Measurements from ENCODE around the gene THBD.

THBD gene, protein sequence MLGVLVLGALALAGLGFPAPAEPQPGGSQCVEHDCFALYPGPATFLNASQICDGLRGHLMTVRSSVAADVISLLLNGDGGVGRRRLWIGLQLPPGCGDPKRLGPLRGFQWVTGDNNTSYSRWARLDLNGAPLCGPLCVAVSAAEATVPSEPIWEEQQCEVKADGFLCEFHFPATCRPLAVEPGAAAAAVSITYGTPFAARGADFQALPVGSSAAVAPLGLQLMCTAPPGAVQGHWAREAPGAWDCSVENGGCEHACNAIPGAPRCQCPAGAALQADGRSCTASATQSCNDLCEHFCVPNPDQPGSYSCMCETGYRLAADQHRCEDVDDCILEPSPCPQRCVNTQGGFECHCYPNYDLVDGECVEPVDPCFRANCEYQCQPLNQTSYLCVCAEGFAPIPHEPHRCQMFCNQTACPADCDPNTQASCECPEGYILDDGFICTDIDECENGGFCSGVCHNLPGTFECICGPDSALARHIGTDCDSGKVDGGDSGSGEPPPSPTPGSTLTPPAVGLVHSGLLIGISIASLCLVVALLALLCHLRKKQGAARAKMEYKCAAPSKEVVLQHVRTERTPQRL

DNA sequence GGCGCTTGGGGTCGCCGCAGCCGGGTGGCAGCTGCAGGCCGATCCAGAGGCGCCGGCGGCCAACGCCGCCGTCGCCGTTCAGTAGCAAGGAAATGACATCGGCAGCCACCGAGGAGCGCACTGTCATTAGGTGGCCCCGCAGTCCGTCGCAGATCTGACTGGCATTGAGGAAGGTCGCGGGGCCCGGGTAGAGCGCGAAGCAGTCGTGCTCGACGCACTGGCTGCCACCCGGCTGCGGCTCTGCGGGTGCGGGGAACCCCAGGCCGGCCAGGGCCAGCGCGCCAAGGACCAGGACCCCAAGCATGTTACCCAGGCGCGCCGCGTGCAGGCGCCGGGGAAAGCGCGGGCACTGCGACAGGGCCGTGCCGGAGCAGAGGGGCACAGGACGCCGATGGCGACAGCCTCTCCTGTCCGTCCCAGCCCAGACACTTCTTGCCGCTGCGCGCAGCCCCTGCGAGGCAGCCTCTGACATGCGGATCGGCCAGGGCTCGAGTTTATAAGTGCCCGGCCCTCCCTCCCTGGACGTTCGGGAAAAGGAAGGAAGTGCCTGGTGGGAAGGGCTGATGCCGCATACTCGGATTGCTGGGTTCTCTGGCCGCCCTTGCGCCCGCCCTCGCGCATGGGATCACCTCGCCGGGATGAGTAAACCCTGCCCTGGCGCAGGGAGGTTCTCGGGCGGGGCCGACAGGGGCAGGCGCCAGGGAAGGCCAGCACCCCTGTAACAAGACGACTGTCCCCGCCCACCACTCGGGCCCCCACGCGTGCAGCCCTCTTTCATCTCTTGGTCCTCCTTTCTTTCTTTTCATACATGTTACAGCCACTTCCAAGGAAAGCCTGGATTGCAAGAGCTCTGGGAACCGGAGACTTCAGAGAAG lies at the start of gene THBD:
TSS of gene THBD (minus strand) at position 472 of the 875 bp plus-strand sequence. CDS start at position 304, 168 bp downstream.
- peak; percentile 26 for DNase-seq

DNA sequence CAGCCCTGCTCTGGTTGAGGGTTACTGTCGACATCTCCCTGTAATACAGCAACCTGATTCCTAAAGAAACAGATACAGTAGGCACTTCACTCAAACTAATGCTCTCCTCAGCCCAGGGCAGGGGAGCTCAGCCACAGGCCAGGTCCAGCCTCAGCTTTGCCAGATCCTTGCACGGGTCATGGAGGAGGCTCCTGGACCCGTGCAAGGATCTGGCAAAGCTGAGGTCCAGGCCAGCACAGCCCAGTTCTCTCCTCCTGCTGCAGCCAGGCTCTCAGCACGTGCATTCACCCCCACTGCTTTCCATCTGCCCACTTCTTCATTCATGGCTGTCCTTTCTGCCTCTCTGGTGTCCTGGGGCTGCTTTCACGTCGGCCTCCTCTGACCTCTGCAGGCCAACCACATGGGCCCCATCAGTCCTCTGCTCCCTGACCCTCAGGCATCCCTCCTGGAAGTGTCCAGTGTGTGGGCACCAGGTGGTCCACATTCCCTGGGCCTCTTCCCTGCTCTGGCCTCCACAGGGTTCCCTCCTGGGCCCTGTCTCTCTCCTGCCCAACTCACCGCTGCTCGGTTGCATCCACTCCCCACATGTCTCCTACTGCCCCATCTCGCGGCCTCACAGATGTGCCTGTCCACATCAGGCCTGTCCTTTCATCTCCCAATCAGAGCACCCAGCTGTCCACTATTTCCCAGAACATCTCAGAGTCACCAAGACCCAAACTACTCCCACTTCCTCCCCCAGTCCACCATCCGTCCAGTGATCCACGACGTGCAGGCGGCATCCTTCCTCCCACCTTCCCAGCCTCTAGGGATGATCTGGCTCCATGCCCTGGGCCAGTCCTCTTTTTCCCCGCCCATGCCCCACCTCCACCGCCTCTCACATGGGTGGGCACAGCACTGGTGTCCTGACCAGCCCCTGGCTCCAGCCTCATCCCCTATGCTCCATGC lies 48.4 kb upstream of the THBD start:
- DNase-seq = no peak

DNA sequence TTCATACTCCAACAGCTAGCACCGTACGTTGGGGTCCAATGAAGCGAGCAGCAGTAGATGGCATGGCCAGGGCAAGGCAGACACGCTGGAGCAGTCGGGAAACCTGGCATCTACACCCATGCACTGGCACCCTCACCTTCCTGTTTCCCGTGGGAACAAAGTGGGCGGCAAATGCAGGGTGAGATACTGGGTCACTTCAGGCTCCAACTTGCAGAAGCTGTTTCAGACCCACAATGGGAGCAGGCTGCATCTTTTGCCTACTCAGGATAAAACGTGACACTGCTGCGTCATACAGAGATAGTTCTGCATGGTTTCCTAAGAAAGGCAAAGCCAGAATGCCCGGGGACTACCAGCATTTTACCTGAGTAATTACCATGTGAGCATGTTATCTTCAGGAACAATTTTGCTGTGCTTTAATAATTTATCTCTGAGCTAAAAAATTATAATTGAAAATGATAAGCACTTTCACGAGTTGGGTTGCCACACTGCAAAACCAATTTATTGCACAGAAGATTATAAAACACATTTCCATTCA lies 47.6 kb upstream of the THBD start:
- no peak for DNase-seq

DNA sequence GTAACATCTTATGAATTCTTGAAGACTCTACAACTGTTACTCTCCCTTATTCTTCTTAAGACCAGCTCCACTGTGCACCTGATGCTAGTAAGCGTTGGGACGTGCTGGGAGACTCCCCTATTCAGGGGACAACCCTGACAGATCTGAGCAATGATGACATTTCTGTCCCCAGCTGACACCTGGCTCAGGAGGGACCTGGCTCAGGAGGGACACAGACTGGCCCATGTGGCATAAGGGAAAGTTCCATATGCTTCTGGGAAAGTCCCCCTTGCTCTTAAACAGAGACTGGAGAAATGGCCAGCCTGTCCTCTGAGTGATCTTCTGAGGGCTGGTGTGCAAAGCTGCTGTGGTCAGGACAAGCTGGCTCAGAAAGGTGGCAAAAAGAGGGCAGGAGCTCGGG lies 46.6 kb upstream of the THBD start:
- DNase-seq = no peak

DNA sequence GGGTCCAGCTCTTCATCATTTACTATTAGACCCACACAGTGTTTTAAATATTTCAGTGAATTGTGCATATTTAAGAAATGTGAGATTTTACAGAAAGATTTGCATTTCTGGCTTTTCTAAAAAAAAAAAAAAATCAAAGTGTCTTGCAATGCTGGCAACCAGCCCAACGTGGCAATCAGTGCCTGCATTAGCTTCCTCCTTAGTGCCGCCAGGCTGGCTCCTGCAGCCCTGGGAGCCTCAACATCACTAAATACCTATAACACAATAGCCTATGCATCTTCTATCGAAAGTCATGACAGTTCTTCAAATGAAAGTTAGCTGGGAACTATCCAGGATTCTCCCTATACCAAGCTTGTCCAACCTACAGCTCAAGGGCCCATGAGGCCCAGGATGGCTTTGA lies 46.0 kb upstream of the THBD start:
- no peak for DNase-seq

DNA sequence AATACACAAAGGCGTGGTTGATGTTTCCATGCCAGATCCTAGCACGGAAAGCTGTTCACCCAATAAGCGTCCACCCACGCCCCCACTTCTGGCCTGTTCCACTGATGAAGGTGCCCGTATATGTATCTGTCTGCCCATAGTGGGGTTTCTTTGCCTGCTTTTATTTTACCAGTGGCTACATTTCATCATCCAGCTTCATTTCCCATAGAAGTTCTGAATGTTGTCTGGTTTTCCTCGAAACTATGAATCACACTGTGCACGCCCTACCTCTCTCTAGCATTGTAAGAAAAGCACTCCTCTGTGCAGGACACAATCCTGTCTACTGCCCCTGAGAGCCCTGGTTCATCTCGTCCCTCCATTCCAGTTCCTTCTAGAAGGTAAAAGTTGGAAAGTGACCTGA lies 45.5 kb upstream of the THBD start:
- DNase-seq = no peak

DNA sequence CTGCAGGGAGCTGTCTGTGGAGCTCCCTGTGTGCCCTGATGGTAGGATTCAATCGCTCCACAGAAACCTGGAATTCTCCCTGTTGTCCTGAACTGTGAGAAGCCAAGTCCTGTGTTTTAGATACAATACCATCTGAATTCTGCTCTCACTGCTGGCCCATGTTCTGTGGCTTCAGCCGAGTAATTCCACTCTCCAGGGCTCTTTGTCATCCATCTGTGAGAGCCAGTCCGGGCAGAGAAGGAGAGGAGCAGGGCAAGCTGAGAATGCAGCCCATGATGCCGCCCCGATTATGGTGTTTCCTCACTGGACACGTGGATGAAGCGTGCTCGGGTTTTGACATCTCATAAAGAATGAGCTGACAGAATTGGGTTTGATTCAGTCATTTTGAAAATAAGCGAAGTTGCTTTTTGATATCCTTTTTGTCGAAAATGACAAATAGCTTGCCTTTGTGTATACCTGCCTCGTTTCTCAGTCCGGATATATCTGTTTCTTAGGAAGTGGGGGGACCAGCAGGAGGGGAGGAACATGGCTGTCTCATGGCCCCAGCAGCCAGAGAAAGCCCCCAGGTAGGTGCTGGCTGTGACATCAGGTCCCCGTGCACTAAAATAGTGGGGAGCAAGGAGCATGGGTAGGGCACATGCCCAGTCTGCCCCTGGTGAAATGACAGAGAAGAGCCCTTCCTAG lies 44.9 kb upstream of the THBD start:
- DNase-seq = no peak

DNA sequence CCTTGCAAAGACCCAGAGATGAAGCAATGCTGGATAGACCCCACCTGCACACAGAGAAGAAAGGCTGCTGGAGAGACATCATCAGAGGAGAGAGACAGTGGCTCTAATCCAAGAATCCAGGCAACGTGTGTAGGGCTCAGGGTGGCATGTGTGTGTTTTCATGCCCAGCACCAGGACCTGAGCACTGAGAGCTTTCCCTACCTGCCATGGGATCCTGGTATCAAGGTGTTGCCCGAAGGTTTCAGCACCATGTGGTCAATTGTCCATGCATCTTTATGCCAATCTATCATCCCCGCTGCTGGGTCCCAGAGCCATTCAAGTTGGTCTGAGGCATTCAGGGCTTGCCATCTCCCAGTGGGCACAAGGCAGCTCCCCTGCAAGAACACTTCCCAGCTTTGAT lies 44.1 kb upstream of the THBD start:
- no peak for DNase-seq

DNA sequence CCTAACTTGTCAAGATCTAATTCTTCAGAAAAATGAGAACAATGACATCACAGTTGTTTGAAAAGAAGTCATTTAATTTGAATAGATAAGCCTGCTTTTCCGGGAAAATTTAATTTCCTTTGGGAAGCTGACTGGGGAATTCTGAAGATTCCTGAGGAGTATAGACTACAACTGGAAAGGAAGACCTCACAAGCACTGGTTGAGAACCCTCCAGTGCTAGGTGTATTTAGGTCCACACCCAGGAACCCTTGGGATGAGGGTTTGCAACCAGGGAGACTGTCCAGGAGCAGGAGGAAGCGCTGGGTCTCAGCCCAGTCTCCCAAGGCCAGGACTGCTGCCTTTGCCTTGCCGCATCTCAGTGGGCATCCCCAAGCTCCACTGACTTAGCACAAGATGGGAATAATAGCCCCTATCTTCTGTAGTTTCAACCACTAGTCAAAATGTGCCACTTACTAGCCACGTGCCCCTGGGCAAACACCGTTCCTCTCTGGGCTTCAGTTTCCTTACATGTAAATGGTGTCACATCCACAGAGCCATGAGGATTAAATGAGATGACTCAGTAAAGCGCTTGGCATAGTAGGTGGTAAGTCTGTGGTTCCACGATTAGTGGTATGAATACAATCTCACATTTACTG lies 43.5 kb upstream of the THBD start:
- no peak for DNase-seq

DNA sequence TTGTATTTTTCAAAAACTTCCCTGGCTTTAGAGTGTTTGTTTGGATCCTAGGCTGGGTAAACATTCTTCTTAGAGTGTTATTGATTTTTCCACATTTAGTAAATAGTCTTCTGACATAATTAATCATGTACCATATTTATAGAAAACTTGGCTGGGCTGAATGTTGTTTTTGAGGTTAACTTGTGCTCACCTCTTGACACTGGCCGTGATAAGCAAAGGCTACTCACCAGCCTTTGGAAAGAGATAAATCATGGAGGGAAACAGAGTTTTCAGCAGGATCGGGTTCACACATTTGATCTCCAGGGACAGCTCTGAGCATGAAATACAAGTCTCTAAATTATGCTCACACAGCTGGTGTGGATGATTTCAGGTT lies 42.9 kb upstream of the THBD start:
- no peak for DNase-seq

DNA sequence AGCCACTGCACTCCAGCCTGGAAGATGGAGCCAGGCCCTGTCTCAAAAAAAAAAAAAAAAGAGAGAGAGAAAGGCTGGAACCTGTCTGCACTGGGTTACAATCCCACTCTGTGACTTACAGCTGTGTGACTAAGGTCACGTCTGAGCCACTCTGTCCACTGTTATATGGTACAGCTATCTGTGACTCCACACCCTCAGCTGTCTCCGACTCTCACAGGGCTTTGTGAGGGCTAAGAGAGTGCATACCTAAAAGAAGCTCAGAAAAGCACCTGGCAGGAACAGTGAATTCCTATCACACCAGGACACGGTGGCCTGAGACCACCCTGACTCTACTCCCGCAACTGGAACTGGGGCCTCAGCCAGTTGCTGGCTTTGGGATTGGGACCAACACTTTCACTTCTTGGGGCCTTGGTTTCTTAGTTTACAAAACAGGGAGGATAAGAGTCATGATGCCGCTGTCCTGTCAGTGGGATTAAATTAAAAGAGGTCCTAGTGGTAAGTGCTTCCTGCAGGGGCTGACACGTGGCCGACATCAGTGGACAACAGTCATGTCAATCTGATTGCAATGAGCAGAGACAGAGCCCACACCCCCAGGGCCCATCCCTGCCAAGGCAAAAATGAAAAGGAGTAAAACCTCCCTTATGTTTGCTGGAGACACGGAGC lies 42.4 kb upstream of the THBD start:
- DNase-seq = no peak

DNA sequence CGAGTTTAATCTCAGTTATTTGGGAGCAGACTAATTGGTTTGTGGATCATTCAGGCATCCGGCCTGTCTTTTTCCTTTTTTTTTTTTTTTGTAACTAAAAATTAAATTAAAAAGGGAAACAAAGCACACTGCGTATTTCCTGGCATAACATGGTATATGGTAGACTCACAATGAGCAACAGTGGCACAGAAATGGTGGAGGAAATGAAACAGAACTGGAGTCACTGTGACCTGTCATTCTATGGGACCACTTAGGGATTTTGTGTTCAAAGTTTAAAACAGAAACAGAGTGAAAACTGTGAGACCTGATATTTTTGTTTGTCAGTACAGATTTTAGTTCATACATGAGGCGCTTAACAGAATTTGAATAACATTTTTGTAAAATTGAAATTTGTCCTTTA lies 41.4 kb upstream of the THBD start:
- DNase-seq = no peak

DNA sequence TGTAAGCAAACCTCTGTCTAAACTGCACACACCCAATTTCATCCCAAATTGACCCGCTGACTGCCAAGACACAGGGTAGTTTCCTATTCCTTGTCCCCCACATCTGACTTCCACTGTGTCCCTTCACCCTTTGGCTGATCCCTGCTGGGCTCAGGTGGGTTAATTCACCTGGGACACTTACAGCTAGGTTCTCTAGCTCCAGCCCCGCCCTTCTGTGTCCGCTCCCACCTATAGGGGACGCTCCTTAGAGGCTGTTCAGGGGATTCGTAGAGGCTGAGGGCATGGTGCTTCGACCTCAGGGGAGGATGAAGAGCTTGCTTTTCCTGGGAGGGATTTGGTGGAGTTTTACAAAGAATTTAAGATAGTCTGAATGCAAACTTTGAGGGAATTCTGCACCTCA lies 40.7 kb upstream of the THBD start:
- no peak for DNase-seq

DNA sequence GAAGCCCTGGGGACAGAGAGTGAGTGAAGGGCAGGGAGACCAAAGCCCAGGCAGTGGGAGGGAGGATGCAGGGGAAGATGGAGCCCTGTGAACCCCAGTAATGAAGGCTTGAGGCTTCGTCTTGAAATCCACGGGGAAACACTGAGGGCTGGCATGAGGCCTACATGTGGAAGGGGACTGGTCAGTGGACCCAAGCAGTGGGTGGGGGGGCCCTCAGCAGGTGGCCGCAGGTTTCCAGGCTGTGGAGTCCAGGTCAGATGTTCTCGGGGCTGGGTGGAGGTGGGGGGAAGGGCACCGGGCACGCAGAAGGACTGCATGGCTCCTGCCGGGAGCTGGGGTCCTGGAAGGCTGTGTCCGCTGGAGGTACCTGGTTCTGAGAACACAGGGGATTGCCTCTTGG lies 39.4 kb upstream of the THBD start:
- DNase-seq = no peak

DNA sequence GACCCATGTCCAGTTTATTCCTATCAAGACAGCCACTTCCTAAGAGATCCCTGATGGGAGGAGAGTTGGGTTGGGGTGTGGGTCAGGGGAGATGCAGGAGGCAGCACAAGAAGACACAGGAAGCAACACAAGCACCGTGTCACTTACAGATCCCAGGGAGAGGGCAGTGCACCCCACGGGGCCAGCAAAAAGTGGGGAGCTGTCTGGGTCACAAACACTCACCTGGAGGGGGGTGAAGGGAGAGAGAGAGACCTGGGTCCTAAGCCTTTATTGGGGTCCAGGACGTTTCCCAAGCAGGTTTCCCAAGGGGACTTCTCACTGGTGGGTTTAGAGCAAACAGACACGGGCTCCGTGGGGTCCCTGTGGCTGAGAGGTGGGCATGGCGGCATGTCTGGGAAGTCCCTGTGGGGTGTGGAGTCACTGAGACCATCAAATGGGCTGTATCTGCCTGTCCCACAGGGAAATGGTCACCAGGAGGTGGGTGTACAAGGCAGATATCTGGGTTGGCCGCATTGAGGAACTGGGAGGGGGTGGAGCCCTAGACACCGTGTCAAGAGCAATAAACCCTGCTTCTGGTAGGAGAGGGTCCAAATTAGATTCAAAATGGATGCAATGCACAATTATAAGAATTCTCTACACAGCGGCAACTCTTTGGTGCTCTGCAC lies 38.2 kb upstream of the THBD start:
- no peak for DNase-seq

DNA sequence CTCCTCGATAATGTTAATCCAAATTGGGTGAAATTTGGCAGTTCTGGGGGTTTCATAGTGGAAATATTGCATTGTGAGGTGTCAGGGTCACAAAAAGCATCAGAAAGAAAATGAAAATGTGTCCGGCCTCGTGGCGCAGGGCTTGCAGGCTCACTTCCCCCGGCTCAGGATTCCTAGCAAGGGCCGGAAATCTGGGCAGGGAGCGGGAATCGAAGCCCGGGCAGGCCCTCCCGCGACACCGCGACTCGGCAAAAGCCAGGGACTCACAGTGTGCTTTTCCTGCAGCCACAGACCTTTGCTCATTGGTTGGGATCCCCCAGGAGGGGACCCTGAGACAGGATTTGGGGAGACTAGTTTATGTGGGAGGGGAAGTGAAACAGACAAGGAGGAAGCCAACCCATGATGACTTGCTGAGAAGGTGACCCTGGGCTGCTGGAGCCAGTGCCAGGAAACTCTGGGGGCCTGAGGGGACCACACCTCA lies 37.5 kb upstream of the THBD start:
- DNase-seq = no peak

DNA sequence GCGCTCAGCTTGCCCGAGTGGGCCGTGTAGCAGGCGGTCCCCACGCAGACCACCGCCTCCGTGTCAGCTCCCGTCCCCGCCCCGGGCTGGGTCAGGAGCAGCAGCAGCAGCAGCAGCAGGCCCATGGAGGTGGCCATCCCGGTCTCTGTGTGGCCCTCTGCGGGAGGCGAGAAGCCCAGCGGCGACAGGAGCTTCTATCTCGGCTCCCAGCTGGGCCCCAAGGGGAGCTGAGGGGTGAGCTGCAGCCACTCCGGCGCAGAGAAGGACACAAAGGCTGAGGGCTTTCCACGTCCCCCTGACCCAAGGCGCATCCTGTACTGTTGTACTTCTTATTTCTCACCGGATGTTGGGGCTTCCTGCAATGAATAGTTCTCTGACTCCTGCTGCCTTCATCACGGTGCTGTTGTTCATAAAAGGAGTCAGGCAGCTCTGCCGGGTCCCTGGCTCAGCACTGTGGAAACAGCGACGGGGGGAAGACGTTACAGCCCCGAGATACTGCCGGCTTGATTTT lies 36.6 kb upstream of the THBD start, which contains the start of gene CD93:
TSS of gene CD93 (minus strand) at position 269 of the 511 bp plus-strand sequence. CDS start at position 137, 132 bp downstream.
- DNase-seq = peak; percentile 33

DNA sequence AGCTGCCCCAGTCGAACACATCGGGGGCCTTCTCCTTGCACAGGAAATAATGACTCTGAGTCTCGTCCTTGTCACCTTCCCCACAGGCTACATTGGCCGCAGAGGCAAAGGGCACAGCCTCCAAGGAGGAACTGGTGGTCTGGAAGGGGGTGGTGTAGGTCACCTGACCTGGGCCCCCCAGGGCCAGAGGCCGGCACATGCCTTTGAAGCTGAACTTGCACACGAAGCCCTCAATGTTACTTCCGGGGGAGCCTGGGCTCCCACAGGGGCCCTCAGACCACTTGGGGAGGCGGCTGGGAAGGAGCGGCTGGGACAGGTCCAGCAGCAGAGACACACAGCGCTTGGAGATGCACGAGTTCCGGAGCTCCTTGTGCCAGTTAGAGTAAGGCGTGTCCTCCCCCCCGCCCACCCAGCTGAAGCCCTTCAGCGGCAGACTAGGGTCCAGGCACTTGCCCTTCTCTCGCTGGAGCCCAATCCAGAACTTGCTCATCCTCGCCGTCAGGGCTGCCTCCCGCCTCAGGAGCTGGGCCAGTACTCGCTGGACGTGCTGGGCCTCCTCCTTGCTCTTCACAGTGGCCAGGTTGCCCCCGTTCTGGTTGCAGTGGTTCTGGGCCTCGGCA lies 36.1 kb upstream of the THBD start:
- no peak for DNase-seq

DNA sequence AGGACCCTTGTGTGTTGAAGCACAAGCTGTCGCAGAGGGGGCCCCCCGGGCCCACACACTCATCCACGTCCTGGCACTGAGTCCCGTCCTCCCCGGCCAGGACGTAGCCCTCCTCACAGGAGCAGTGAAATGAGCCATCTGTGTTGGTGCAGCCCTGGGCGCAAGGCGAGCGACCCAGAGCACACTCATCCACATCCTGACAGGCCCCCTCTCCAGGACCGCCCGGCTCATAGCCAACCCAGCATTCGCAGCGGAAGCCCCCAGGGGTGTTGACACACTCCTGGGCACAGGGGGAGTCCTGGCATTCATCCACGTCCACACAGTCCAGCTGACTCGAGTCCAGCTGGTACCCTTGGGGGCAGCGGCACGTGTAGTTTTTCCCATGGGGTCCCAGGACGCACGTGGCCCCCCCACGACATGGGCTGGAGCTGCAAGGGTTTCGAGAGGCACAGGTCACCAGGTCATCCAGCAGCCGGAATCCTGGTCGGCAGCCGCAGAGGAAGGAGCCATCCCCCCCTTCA lies 35.4 kb upstream of the THBD start:
- DNase-seq = no peak
